ENCODE data around the gene LFNG. TPM values are rescaled to one million over a fixed set of nuclear protein-coding genes. Genes with fewer than 3 reads are reported as not detected.
"Not testable (repeated sequence)": the region's sequence is repeated elsewhere in the genome, so short reads cannot be mapped to it uniquely, and the experiment has no call there.

Gene LFNG
- total RNA-seq, 1 donor from 2014 or later: 8.7 TPM

DNA sequence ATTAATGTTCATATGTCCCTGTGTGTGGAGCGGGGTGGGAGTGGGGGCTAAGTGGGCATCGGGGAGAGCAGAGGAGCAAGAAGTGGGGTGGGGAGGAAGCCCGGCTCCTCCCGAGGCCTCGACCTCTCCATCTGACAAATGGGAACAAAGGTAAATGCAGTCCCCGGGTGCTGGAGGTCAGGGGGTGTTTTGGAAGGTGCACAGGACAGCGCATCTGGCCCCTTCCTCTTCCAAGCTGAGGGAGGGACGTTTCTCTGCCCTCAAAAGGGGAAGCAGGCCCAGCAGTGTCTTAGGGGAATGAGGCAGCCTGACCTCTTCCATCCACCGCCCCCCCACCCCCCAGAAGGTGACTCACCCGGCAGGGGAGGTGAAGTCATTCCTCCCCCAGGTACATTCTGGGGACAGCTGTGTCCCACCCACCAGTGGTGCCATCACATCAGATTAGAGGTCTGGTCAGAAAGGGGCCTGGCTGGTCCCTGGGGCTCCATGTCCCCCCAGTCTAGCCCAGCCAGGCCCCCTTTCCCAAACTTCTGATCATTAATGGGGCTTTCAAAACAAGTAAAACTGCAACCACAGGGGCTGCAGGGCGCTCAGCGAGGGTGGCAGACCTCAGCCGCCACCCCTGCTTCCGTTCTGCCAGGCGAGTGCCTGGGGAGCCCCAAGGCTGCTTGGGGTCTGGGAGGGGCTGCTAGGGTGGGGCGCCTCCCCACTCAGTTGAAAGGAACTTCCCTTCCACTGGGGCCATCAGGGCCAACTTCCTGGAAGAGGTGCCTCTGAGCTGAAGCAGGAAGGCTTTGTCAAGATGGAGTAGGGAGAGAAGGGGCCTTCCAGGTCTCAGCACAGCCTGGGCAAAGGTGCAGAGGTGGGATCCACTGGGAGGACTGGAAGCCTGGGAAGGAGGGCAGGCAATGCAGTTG lies 10.8 kb downstream of the LFNG start:
- no peak for DNase-seq

GRCh38 chr7:2530994-2531795 lies 11.6 kb downstream of the LFNG start:
- DNase-seq: not testable (repeated sequence)

- DNase-seq: not testable (repeated sequence)
Measured at GRCh38 chr7:2531796-2532110, 12.2 kb downstream of the LFNG start.

GRCh38 chr7:2532199-2532772 lies 12.7 kb downstream of the LFNG start:
- DNase-seq: not testable (repeated sequence)

DNA sequence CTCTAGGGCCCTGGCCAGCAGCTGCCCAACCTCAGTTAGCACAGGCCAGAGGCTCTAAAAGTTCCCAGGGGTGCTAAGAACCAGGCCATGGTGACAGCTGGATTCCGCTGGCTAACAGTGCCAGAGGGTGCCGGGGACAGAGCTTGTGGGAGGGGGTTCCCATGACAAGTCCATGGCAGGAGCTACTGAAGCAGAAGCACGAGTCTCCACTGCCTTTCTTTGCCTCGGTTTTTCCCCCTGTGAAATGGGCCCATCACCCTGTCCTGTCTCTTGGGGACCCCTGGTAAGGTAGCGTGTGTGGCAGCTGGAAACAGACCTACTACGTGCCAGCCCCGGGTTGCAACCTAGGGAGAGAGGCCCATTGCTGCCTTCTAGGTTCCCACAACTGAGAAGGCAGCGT lies 13.2 kb downstream of the LFNG start:
- not testable (repeated sequence) for DNase-seq

GRCh38 chr7:2533566-2533965 lies 14.0 kb downstream of the LFNG start:
- DNase-seq: not testable (repeated sequence)

- not testable (repeated sequence) for DNase-seq
Measured at GRCh38 chr7:2534214-2534613, 14.6 kb downstream of the LFNG start.

DNA sequence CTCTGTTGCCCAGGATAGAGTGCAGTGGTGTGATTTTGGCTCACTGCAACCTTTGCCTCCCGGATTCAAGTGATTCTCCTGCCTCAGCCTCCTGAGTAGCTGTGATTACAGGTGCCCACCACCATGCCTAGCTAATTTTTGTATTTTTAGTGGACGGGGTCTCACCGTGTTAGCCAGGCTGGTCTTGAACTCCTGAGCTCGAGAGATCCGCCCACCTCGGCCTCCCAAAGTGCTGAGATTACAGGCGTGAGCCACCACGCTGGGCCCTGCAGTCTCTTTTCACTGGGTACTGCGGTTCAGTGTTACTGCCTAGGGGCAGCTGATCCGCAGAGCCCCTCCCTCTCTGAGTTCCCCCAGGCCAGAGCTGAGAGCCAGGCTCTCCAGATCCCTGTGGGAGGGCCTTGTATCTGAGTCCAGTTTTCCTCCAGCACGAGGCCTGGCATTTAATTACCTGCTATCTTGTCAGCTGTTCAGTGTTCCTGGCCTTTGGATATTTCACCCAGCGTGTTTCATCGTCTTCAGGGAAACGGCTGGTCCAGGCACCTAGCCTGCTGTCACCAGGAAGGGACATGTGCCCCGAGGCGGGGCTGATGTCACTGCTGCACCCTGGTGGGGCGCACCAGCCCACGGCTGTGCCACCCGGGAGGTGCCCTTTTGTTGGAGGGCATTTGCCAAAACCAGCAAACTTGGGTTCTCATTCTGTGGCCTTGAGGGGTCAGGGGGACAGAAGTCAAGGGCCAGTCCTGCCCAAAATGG lies 16.5 kb downstream of the LFNG start:
- not testable (repeated sequence) for DNase-seq

- no peak for DNase-seq
Measured at GRCh38 chr7:2537981-2538851, 18.6 kb downstream of the LFNG start.

GRCh38 chr7:2539031-2539911 lies 19.7 kb downstream of the LFNG start:
- no peak for DNase-seq

DNA sequence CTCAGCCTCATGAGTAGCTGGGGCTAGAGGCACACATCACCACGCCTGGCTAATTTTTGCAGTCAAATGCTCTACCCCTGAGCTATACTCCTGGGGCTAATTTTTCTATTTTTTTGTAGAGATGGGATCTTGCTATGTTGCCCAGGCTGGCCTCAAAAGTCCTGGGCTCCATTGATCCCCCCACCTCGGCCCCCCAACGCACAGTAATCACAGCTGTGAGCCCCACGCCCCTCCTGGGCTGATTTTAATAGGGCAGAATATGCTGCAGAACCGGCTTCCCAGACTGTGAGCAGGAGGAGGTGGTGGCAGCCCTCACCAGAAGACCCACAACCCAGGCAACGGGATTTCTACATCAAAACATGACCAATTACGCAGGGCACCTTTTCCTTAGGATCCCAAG lies 20.6 kb downstream of the LFNG start:
- DNase-seq: no peak

DNA sequence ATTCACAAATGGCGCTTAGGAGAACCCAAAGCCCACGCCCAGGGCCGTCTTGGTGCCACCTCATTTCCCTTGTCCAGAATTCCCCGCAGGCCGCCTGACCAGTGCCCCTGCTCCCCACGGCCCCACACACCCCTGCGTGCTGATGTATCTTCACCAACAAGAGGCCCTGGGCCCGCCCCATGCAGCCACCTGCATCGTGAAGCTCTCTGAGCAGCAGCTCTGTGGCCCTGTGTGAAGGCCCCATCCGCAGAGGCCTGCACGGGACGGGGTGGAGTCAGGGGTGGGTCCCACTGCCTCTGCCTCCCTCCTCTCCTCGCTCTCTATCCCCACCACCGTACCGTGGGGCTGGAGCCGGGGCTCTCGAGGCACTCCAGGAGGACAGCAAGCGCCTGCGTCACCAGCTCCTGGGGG lies 21.1 kb downstream of the LFNG start:
- DNase-seq: no peak

- DNase-seq: no peak
Measured at GRCh38 chr7:2541291-2542010, 21.9 kb downstream of the LFNG start.

GRCh38 chr7:2542011-2542915 lies 22.7 kb downstream of the LFNG start:
- no peak for DNase-seq

DNA sequence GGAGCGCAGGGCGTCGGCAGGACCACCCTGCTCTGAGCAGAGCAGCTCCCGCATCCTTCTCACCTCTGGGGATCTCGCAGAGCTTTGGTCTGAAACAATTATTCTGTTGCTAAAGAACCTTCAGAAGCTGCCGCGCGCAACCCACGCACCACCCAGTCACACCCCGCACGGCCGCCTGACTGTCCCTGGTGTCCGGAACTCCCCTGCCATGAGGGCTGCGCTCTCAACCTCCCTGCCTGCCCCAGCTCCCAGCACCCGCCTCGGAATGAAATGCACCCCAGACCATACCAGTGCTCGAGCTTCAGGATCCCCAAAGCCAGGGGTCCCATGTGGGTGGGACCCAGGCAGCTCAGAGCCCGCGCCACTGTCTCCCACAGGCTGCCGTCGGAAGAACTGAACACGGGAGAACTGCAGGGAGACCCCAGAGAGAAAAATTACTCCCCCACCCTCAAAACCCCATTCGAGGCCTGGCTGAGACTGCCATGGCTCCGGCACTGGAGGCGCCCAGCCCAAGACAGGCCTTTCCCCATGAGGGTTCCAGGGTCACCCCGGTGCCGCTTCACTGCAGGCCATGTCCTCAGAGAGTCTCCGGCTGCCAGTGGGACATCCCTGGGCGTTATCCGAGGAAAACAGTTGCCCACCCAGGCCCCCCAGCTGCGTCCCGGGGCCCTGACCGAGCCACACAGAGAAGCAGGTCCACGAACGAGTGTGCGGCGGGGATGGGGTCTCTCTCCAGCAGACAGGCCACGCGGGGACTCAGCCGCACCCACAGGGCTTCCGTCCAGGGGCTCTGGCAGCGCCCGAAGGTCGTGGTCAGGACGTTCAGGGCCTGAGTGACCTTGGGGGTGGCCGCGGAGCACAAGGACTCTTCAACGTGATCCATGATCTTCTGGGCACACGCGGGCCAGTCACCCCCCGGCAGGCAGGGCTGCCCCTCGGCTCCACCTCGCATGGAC lies 23.6 kb downstream of the LFNG start:
- DNase-seq: no peak

DNA sequence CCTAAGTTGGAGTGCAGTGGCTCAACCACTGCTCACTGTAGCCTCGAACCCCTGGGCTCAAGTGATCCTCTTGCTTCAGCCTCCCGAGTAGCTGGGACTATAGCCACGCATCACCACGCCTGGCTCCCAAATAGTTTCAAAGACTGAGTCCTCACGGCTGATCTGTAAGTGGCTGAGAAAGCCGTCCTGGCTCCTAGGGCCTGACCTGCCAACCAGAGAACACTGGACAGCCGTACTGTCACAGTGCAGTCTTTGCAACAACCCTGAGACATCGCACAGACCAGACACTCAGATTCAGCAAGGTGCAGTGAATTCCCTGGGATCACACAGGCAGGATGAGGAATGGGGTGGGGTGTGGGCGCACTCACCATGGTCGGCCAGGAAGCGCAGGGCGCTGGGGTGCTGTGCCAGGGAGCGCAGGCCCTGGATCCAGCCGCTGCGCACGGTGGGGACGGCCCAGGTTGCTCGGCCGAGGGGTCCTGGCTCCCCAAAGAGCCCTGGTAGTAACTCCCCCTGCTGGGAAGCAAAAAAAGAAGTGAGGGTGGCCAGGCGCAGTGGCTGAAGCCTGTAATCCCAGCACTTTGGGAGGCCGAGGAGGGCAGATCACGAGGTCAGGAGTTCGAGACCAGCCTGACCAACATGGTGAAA lies 25.1 kb downstream of the LFNG start:
- no peak for DNase-seq
